ENCODE data around the gene CD82. TPM values are rescaled to one million over a fixed set of nuclear protein-coding genes. Genes with fewer than 3 reads are reported as not detected.
"Not testable (repeated sequence)": the region's sequence is repeated elsewhere in the genome, so short reads cannot be mapped to it uniquely, and the experiment has no call there.

The CD82 gene
- total and polyA plus RNA-seq, 9 donors, result 25.8 to 108 (median 69.6) TPM

- H3K27ac ChIP-seq (ENCODE audit: low read length), result no peak overlapping the region
- H3K36me3 ChIP-seq (ENCODE audit: control insufficient read depth, insufficient read depth, low read length), result no peaks in the 10 kb centered on the region
- no peaks in the 10 kb centered on the region for H3K9me3 ChIP-seq (replicated peaks; ENCODE audit: control insufficient read depth, low read depth, low read length)
- peak; percentile 62 for DNase-seq
- H3K27me3 ChIP-seq (ENCODE audit: control insufficient read depth, insufficient read depth, low read length), result no peaks in the 10 kb centered on the region
- H3K4me3 ChIP-seq (ENCODE audit: low read length), result no peak overlapping the region
- peaks cover 12% of the 10 kb centered on the region for H3K4me1 ChIP-seq (ENCODE audit: control insufficient read depth, insufficient read depth, low read length)
- 40% methylated on average over 1 of the region's 4 CpGs for WGBS (ENCODE audit: insufficient coverage)
Measured at GRCh38 chr11:44659641-44660040, 94.2 kb downstream of the CD82 start.

GRCh38 chr11:44660535-44660934 lies 95.1 kb downstream of the CD82 start:
- H3K9me3 ChIP-seq (replicated peaks; ENCODE audit: control insufficient read depth, low read depth, low read length); H3K36me3 ChIP-seq (ENCODE audit: control insufficient read depth, insufficient read depth, low read length); H3K27me3 ChIP-seq (ENCODE audit: control insufficient read depth, insufficient read depth, low read length); H3K27ac ChIP-seq (ENCODE audit: low read length); DNase-seq; H3K4me3 ChIP-seq (ENCODE audit: low read length): not testable (repeated sequence)
- H3K4me1 ChIP-seq (ENCODE audit: control insufficient read depth, insufficient read depth, low read length), result peaks cover 12% of the 10 kb centered on the region
- WGBS (ENCODE audit: insufficient coverage), result no CpG with 5 or more reads among the region's 3 CpGs

GRCh38 chr11:44661311-44661717 lies 95.9 kb downstream of the CD82 start:
- peak; percentile 29 for DNase-seq
- Histone ChIP-seq H3K9me3 (replicated peaks; ENCODE audit: control insufficient read depth, low read depth, low read length) (no peaks in the 10 kb centered on the region), H3K4me3 (ENCODE audit: low read length) (no peak overlapping the region), H3K27me3 (ENCODE audit: control insufficient read depth, insufficient read depth, low read length) (no peaks in the 10 kb centered on the region), H3K4me1 (ENCODE audit: control insufficient read depth, insufficient read depth, low read length) (peaks cover 12% of the 10 kb centered on the region), H3K27ac (ENCODE audit: low read length) (no peak overlapping the region), H3K36me3 (ENCODE audit: control insufficient read depth, insufficient read depth, low read length) (no peaks in the 10 kb centered on the region)
- WGBS (ENCODE audit: insufficient coverage), result 67% methylated on average over 3 of the region's 7 CpGs

Other genes with a start within 250 kb of the CD82 start
- gene TSPAN18, start 161.3 kb downstream of the CD82 start, total RNA-seq, result 15.2 TPM
- gene TSPAN18, start 161.3 kb downstream of the CD82 start, polyA plus RNA-seq (ENCODE audit: insufficient read depth in 1 of 8, insufficient read length in 8 of 8, low replicate concordance in 1 of 8), result 10 to 100 TPM; 35.1 to 63.9 (median 44.3) TPM

Data from muscle of leg (tissue), 11 donors.